ENCODE data around the gene CASTOR2. TPM values are rescaled to one million over a fixed set of nuclear protein-coding genes. Genes with fewer than 3 reads are reported as not detected.
A peak's percentile ranks its signal among the peaks of the same experiment; 100 is the strongest.
"Not testable (repeated sequence)": the region's sequence is repeated elsewhere in the genome, so short reads cannot be mapped to it uniquely, and the experiment has no call there.

The CASTOR2 gene
- total RNA-seq: 1 to 10 TPM; 4.7 to 8.1 (median 7.2) TPM
- 2.0 TPM for total RNA-seq (2013)
- total RNA-seq: 4.5 to 45.0 (median 15.7) reads per million in 29 experiments

- not testable (repeated sequence) for H3K4me3 ChIP-seq (ENCODE audit: control insufficient read depth in 1 of 2, extremely low read depth in 1 of 2, low read length in 1 of 2)
These were observed at the start of gene CASTOR2 for GRCh38 chr7:74964511-74965119. TSS of gene CASTOR2 (plus strand) at chr7:74964705. CDS start at chr7:74964986, 281 bp downstream.

DNA sequence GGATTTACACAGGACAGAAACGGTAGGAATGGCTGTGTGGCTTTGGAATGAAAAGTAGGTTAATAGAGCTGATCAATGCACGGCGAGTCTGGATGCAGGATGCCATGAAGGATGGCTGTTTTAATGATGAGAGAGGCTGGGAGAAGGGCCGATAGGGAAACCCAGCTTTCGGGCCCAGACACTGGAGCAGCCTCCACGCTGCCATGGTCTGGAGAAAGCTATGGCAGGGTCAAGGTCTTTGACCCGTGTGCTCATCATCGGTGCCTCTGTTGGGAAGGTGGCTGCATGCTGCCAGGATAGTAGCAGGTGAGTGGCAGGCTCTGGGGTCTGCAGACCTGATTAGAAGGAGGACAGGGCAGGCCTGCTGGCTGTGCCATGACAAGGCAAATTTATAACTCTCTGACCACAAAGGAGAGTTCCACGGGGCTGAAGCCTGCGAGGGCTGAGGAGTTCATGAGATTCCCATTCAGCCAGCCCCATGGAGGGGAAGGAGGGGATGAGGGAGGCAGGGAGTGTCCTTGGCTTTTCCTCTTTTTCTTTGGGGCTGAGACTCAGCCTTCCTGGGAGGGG lies 42.1 kb upstream of the CASTOR2 start:
- H3K9me3 ChIP-seq; H3K9me3 Mint-ChIP-seq; H3K36me3 ChIP-seq (ENCODE audit: control insufficient read depth in 2 of 2, extremely low read depth in 1 of 2, insufficient read depth in 1 of 2, low read length in 1 of 2); H3K27me3 Mint-ChIP-seq; H3K4me1 ChIP-seq (ENCODE audit: control insufficient read depth in 1 of 2, extremely low read depth in 1 of 2, insufficient read depth in 2 of 2, low read length in 2 of 2); H3K36me3 Mint-ChIP-seq; H3K4me3 ChIP-seq (ENCODE audit: control insufficient read depth in 1 of 2, extremely low read depth in 1 of 2, low read length in 1 of 2); ATAC-seq (replicated peaks in 1 of 4); H3K27ac Mint-ChIP-seq; H3K4me3 Mint-ChIP-seq; POLR2A ChIA-PET; H3K27ac ChIP-seq (ENCODE audit: low read length); DNase-seq; H3K4me1 Mint-ChIP-seq; H3K27me3 ChIP-seq (replicated peaks in 1 of 2; ENCODE audit: control insufficient read depth in 2 of 2, extremely low read depth in 1 of 2, insufficient read depth in 2 of 2, low read length in 1 of 2); CTCF ChIA-PET: not testable (repeated sequence)
- 100% methylated on average over 1 of the region's 10 CpGs for WGBS (ENCODE audit: insufficient coverage)

More at GRCh38 chr7:74964511-74965119, at the start of gene CASTOR2:
- H3K27ac ChIP-seq (ENCODE audit: low read length); CTCF ChIA-PET; H3K36me3 ChIP-seq (ENCODE audit: control insufficient read depth in 2 of 2, extremely low read depth in 1 of 2, insufficient read depth in 1 of 2, low read length in 1 of 2); H3K27me3 Mint-ChIP-seq; H3K9me3 Mint-ChIP-seq; H3K9me3 ChIP-seq; H3K4me1 Mint-ChIP-seq; H3K36me3 Mint-ChIP-seq; H3K4me1 ChIP-seq (ENCODE audit: control insufficient read depth in 1 of 2, extremely low read depth in 1 of 2, insufficient read depth in 2 of 2, low read length in 2 of 2); H3K27me3 ChIP-seq (replicated peaks in 1 of 2; ENCODE audit: control insufficient read depth in 2 of 2, extremely low read depth in 1 of 2, insufficient read depth in 2 of 2, low read length in 1 of 2); H3K27ac Mint-ChIP-seq; POLR2A ChIA-PET: not testable (repeated sequence)
- DNase-seq (peak in 34 of 35 experiments; percentile 28 to 83 (median 66)), ATAC-seq (replicated peaks in 1 of 4) (peak; percentile 93 to 94 (median 94))
- WGBS (ENCODE audit: insufficient coverage): no CpG with 5 or more reads among the region's 84 CpGs
- peak within 1 kb of the TSS in 2 of 3 donors; percentile 43 to 50 for H3K4me3 Mint-ChIP-seq

DNA sequence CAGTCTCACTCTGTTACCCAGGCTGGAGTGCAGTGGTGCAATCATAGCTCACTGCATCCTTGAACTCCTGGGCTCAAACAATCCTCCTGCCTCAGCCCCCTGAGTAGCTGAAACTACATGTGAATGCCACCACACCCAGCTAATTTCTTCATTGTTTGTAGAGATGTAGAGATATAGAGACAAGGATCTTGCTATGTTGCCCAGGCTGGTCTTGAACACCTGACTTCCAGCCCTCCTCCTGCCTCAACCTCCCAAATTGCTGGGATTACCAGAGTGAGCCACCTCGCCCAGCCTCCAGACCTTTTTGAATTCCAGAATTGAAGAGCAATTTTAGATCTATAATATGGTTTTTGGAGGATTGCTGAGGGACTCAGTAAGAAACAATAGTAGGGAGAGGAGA lies 40.9 kb upstream of the CASTOR2 start:
- DNase-seq, CTCF ChIA-PET, POLR2A ChIA-PET: not testable (repeated sequence)

DNA sequence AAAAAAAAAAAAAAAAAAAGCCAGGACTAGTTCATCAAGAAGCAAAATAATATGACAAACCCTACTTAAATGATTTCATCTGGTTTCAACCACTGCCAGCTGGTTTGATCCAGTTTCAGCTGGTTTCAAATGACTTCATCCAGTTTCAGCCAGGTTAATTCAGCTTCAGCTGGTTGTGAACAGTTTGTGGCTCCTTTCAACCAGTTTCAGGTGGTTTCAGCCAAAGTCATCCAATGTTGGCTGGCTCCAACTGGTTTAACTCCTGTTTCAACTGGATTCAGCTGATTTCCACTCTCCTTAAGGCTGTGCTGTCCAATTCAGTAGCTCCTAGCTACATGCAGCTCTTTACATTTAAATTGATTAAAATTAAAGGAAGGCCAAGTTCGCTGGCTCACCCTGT lies 37.5 kb upstream of the CASTOR2 start:
- ATAC-seq (replicated peaks in 1 of 4); H3K9me3 ChIP-seq; H3K27ac ChIP-seq (ENCODE audit: low read length); H3K27ac Mint-ChIP-seq; H3K4me3 Mint-ChIP-seq; H3K9me3 Mint-ChIP-seq; H3K27me3 Mint-ChIP-seq; POLR2A ChIA-PET; H3K27me3 ChIP-seq (replicated peaks in 1 of 2; ENCODE audit: control insufficient read depth in 2 of 2, extremely low read depth in 1 of 2, insufficient read depth in 2 of 2, low read length in 1 of 2); H3K36me3 Mint-ChIP-seq; H3K4me1 ChIP-seq (ENCODE audit: control insufficient read depth in 1 of 2, extremely low read depth in 1 of 2, insufficient read depth in 2 of 2, low read length in 2 of 2); H3K4me3 ChIP-seq (ENCODE audit: control insufficient read depth in 1 of 2, extremely low read depth in 1 of 2, low read length in 1 of 2); H3K36me3 ChIP-seq (ENCODE audit: control insufficient read depth in 2 of 2, extremely low read depth in 1 of 2, insufficient read depth in 1 of 2, low read length in 1 of 2); H3K4me1 Mint-ChIP-seq; CTCF ChIA-PET; DNase-seq: not testable (repeated sequence)
- no CpG with 5 or more reads among the region's 1 CpG for WGBS (ENCODE audit: insufficient coverage)

More for the DNA sequence above, 40.9 kb upstream of the CASTOR2 start:
- H3K4me1 Mint-ChIP-seq; H3K4me3 ChIP-seq (ENCODE audit: control insufficient read depth in 1 of 2, extremely low read depth in 1 of 2, low read length in 1 of 2); H3K36me3 ChIP-seq (ENCODE audit: control insufficient read depth in 2 of 2, extremely low read depth in 1 of 2, insufficient read depth in 1 of 2, low read length in 1 of 2); H3K27me3 Mint-ChIP-seq; H3K36me3 Mint-ChIP-seq; H3K4me1 ChIP-seq (ENCODE audit: control insufficient read depth in 1 of 2, extremely low read depth in 1 of 2, insufficient read depth in 2 of 2, low read length in 2 of 2); ATAC-seq (replicated peaks in 1 of 4); H3K9me3 ChIP-seq; H3K9me3 Mint-ChIP-seq; H3K27ac ChIP-seq (ENCODE audit: low read length); H3K27ac Mint-ChIP-seq; H3K27me3 ChIP-seq (replicated peaks in 1 of 2; ENCODE audit: control insufficient read depth in 2 of 2, extremely low read depth in 1 of 2, insufficient read depth in 2 of 2, low read length in 1 of 2); H3K4me3 Mint-ChIP-seq: not testable (repeated sequence)
- WGBS (ENCODE audit: insufficient coverage): no CpG with 5 or more reads among the region's 1 CpG

DNA sequence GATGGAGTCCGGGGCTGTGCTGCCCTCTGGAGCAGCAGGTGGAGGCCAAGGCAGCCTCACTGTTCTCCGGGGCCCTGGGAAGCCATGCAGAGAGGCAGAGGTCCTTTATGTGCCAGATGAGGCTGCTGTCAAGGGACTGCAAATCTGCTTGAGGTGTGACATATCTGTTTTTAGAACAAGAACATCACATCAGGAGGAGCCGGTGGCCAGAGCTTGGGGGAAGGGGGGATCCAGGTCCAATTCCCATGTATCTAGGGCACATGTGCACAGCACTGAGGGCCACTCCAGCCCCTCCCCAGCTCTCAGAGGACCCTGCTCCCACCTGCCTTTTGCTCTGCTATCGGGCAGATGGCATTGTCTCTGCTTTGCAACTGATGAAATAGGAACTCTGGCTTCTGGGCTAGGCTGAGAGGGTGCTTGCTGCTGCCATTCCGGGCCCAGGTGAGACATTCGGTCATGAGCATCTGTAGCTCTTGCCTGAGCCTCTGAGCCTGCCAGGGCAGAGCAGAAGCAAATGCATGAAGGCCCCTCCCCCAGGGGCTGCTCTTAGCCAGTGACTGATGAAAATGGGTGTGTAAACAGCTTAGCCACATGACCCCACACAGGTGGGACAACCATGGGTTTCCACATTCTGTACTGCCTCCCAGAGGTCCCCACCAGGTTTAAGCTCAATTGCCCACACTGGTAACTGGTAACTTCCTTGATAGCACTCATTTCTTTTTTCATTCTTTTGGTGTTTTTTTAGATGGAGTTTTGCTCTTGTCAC lies 32.8 kb upstream of the CASTOR2 start:
- H3K27ac Mint-ChIP-seq; H3K27ac ChIP-seq (ENCODE audit: low read length); H3K9me3 Mint-ChIP-seq; H3K4me1 Mint-ChIP-seq; H3K27me3 ChIP-seq (replicated peaks in 1 of 2; ENCODE audit: control insufficient read depth in 2 of 2, extremely low read depth in 1 of 2, insufficient read depth in 2 of 2, low read length in 1 of 2); CTCF ChIA-PET; POLR2A ChIA-PET; H3K36me3 Mint-ChIP-seq; H3K4me3 ChIP-seq (ENCODE audit: control insufficient read depth in 1 of 2, extremely low read depth in 1 of 2, low read length in 1 of 2); H3K36me3 ChIP-seq (ENCODE audit: control insufficient read depth in 2 of 2, extremely low read depth in 1 of 2, insufficient read depth in 1 of 2, low read length in 1 of 2); H3K4me3 Mint-ChIP-seq; H3K27me3 Mint-ChIP-seq; ATAC-seq (replicated peaks in 1 of 4); DNase-seq; H3K4me1 ChIP-seq (ENCODE audit: control insufficient read depth in 1 of 2, extremely low read depth in 1 of 2, insufficient read depth in 2 of 2, low read length in 2 of 2); H3K9me3 ChIP-seq: not testable (repeated sequence)
- whole genome bisulfite sequencing (ENCODE audit: insufficient coverage): no CpG with 5 or more reads among the region's 6 CpGs

- H3K4me3 ChIP-seq (ENCODE audit: control insufficient read depth in 1 of 2, extremely low read depth in 1 of 2, low read length in 1 of 2); H3K9me3 ChIP-seq; H3K4me1 Mint-ChIP-seq; H3K27ac Mint-ChIP-seq; H3K4me3 Mint-ChIP-seq; CTCF ChIA-PET; H3K27me3 ChIP-seq (replicated peaks in 1 of 2; ENCODE audit: control insufficient read depth in 2 of 2, extremely low read depth in 1 of 2, insufficient read depth in 2 of 2, low read length in 1 of 2); POLR2A ChIA-PET; H3K9me3 Mint-ChIP-seq; H3K36me3 Mint-ChIP-seq; H3K36me3 ChIP-seq (ENCODE audit: control insufficient read depth in 2 of 2, extremely low read depth in 1 of 2, insufficient read depth in 1 of 2, low read length in 1 of 2); H3K4me1 ChIP-seq (ENCODE audit: control insufficient read depth in 1 of 2, extremely low read depth in 1 of 2, insufficient read depth in 2 of 2, low read length in 2 of 2); H3K27me3 Mint-ChIP-seq; H3K27ac ChIP-seq (ENCODE audit: low read length); ATAC-seq (replicated peaks in 1 of 4); DNase-seq: not testable (repeated sequence)
- no CpG with 5 or more reads among the region's 2 CpGs for WGBS (ENCODE audit: insufficient coverage)
These were observed 25.1 kb upstream of the CASTOR2 start for GRCh38 chr7:74939429-74939828.
